ENCODE measurements around the gene DMRTB1. TPM values are rescaled to one million over a fixed set of nuclear protein-coding genes. Genes with fewer than 3 reads are reported as not detected.

Gene DMRTB1
- total RNA-seq, 4 donors from 2014 or later = not detected

GRCh38 chr1:53481456-53481855 is 22.3 kb downstream of the DMRTB1 start:
- TF ChIP-seq EP300 (IDR thresholded peaks at IDR 0.05) = no peak
- no peak for TF ChIP-seq CTCF (IDR thresholded peaks at IDR 0.05)
- TF ChIP-seq POLR2A (IDR thresholded peaks at IDR 0.05) = no peak
- Histone ChIP-seq H3K9me3 (no peaks in the 10 kb centered on the region), H3K27ac (no peak overlapping the region), H3K4me1 (peaks cover 0 to 5% (median 0%) of the 10 kb centered on the region in 4 donors), H3K36me3 (no peaks in the 10 kb centered on the region), H3K27me3 (peaks cover 0 to 10% of the 10 kb centered on the region in 2 donors), H3K4me3 (no peak overlapping the region)
- WGBS, 2 donors = 94 to 100% methylated on average over 2 to 7 of the region's 7 CpGs
- DNase-seq (ENCODE audit: low spot score in 2 of 2) = no peak

GRCh38 chr1:53482441-53483153 is 23.4 kb downstream of the DMRTB1 start:
- Histone ChIP-seq H3K27me3 (peaks cover 0 to 15% of the 10 kb centered on the region in 2 donors), H3K9me3 (no peaks in the 10 kb centered on the region), H3K27ac (no peak overlapping the region), H3K4me1 (peaks cover 0 to 5% (median 0%) of the 10 kb centered on the region in 4 donors), H3K4me3 (no peak overlapping the region), H3K36me3 (no peaks in the 10 kb centered on the region)
- DNase-seq (ENCODE audit: low spot score in 2 of 2) = no peak
- 86 to 88% methylated on average over 14 of the region's 14 CpGs for WGBS, 2 donors
- TF ChIP-seq POLR2A (IDR thresholded peaks at IDR 0.05) (no peak), CTCF (IDR thresholded peaks at IDR 0.05) (no peak), EP300 (IDR thresholded peaks at IDR 0.05) (no peak)

DNA sequence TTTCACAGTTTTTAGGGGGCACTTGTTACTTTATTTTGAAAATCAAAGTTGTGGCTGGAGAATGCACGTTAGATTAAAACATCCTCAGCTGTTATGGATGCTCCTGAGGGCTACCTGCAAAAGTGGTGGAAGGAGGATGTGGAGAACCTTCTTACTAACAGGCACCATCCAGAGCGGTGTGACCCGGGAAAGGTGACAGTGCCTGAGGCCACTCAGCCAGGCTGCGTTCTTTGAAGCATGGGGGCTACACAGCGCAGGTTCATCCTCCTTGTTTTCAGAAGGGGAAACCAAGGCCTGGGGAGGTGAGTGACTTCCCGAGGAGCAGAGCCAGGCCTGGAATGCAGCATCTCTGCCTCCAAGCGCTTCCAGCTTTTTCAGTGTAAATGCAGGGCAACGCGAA is 24.0 kb downstream of the DMRTB1 start:
- no peaks in the 10 kb centered on the region for H3K9me3 ChIP-seq
- no peaks in the 10 kb centered on the region for H3K36me3 ChIP-seq
- no peak overlapping the region for H3K4me3 ChIP-seq
- TF ChIP-seq POLR2A (IDR thresholded peaks at IDR 0.05) (no peak), CTCF (IDR thresholded peaks at IDR 0.05) (no peak)
- H3K4me1 ChIP-seq = peaks cover 0 to 5% (median 0%) of the 10 kb centered on the region in 4 donors
- peaks cover 0 to 15% of the 10 kb centered on the region in 2 donors for H3K27me3 ChIP-seq
- 86 to 89% methylated on average over 9 of the region's 9 CpGs for WGBS, 2 donors
- H3K27ac ChIP-seq = no peak overlapping the region
- DNase-seq (ENCODE audit: low spot score in 2 of 2) = no peak

DNA sequence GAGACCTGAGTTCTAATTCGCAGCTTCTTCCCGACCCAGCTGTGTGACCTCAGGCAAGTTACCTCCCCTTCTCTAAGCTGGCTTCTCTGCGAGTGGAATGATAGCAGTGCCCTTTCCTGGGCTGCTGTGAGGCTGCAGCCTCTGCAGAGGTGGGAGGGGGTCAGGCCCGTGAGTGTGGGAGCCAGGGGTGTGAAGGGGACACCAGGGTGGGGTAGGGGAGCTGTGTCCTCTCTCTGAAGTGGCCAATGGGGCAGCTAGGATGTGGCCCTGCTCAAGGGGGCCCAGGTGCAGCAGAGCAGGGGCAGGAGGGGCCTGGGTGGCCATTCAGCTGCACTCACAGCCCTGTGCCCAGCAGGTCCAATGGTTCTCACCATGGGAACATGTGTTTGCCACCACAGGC is 24.5 kb downstream of the DMRTB1 start:
- H3K36me3 ChIP-seq = no peaks in the 10 kb centered on the region
- TF ChIP-seq POLR2A (IDR thresholded peaks at IDR 0.05) = no peak
- TF ChIP-seq EP300 (IDR thresholded peaks at IDR 0.05) = no peak
- no peak for TF ChIP-seq CTCF (IDR thresholded peaks at IDR 0.05)
- WGBS, 2 donors = 68 to 80% methylated on average over 4 of the region's 4 CpGs

DNA sequence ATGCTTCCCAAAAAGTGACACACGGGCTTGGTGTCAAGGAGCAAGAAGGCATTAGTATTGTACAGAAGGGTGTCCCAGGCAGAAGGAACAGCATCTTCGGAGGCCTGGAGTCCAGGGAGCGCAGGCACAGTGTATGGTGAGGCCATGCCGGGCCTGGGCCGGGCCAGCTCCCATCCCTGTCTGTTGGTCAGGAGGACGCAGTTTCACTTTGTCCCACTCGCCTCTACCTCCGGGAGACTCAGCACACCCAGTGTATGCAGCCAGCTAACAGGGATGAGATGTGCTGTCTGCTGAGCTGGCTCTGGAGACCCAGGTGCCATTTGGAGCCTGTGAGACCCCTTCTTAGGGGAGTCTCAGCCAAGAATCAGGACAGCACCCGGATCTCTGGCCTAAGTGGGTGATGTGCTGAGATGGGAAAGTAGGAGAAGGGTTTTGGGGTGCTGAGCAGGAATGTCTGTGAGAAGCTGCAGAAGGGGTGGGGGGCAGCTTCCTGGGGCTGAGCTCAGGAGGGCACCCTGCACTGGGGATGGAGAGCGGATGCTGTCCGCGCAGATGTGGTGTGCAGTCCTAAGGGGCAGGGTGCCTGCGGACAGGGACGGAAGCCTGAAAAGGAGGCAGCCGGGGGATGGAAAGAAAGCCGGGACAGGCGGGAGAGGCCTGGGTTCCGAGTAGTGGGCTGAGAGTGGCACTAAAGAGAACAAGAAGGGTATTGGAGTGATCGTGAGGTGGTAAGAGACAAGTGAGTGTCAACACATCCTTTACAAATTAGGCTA is 25.7 kb downstream of the DMRTB1 start:
- Histone ChIP-seq H3K4me3 (no peak overlapping the region), H3K36me3 (no peaks in the 10 kb centered on the region), H3K4me1 (peaks cover 0 to 5% (median 0%) of the 10 kb centered on the region in 4 donors), H3K27ac (no peak overlapping the region), H3K27me3 (peaks cover 0 to 15% of the 10 kb centered on the region in 2 donors), H3K9me3 (peaks cover 0 to 9% (median 0%) of the 10 kb centered on the region in 4 donors)
- no peak for TF ChIP-seq POLR2A (IDR thresholded peaks at IDR 0.05)
- TF ChIP-seq CTCF (IDR thresholded peaks at IDR 0.05) = no peak
- TF ChIP-seq EP300 (IDR thresholded peaks at IDR 0.05) = no peak
- DNase-seq (ENCODE audit: low spot score in 2 of 2) = no peak
- 84 to 87% methylated on average over 19 of the region's 19 CpGs for WGBS, 2 donors

More for the DNA sequence above, 24.5 kb downstream of the DMRTB1 start:
- H3K4me1 ChIP-seq = peaks cover 0 to 5% (median 0%) of the 10 kb centered on the region in 4 donors
- no peaks in the 10 kb centered on the region for H3K9me3 ChIP-seq
- peaks cover 0 to 15% of the 10 kb centered on the region in 2 donors for H3K27me3 ChIP-seq
- H3K27ac ChIP-seq = no peak overlapping the region
- no peak overlapping the region for H3K4me3 ChIP-seq
- no peak for DNase-seq (ENCODE audit: low spot score in 2 of 2)
